ENCODE measurements around the gene DCLK3. TPM values are rescaled to one million over a fixed set of nuclear protein-coding genes. Genes with fewer than 3 reads are reported as not detected.

DCLK3 gene
- total RNA-seq, 1 experiment from 2014 or later = 1.4 TPM

DNA sequence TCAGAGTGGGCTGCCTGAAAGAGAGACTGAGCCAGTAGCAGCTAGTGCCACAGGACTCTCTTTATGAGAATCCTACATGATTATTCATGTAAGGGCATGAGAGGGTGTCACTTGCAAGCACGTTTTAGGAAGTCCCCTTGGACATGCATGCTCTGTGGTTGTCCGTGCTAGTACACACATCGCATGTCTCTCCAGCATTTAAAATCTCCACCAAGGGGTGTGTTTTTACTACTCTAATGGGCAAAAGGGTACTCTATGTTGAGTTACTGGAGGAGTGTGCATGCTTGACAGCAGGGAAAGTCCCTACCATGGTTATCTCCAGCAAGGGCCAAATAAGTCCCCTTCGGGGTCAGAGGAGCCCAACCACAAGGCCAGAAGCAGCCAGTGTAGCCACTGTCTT lies 70.7 kb downstream of the DCLK3 start:
- peaks cover 12 to 18% of the 10 kb centered on the region in 2 experiments; a peak in 4 of 5 replicates for H3K9me3 Mint-ChIP-seq
- no peaks in the 10 kb centered on the region for H3K23me2 ChIP-seq (ENCODE audit: insufficient read length, low read depth, low read length, poor library complexity, severe bottlenecking)
- no peak overlapping the region for H3K56ac ChIP-seq (ENCODE audit: insufficient read length, low read depth, low read length)
- no peak overlapping the region for H3K4me2 ChIP-seq (ENCODE audit: insufficient read depth, insufficient read length, low read length)
- no peak for DNase-seq
- H3K27me3 Mint-ChIP-seq (ENCODE audit: low read depth) = no peaks in the 10 kb centered on the region; the same call in 1 of the 2 replicates
- no peak overlapping the region for H4K8ac ChIP-seq (replicated peaks; ENCODE audit: insufficient read length, low read depth, low read length)
- no peak overlapping the region for H3K27ac ChIP-seq (ENCODE audit: insufficient read length, low read depth, low read length)
- no peak overlapping the region for H3K14ac ChIP-seq (ENCODE audit: insufficient read depth, low read length)
- no peak overlapping the region for H4K5ac ChIP-seq (ENCODE audit: insufficient read length, low read depth, low read length)
- no CpG with 5 or more reads among the region's 4 CpGs for WGBS (ENCODE audit: extremely low coverage, insufficient read length, low lambda C conversion rate)
- no peaks in the 10 kb centered on the region for H4K20me1 ChIP-seq (ENCODE audit: control insufficient read depth, insufficient read depth, insufficient read length)
- H3K79me1 ChIP-seq (ENCODE audit: insufficient read depth, low read depth, low read length, poor library complexity, severe bottlenecking) = no peaks in the 10 kb centered on the region
- no peak overlapping the region for H2BK12ac ChIP-seq (ENCODE audit: insufficient read length, low read depth, low read length)
- H3K4ac ChIP-seq (ENCODE audit: low read depth, low read length) = no peak overlapping the region
- no peak overlapping the region for H3K27ac Mint-ChIP-seq
- H2BK120ac ChIP-seq (ENCODE audit: low read depth, low read length, poor library complexity, severe bottlenecking) = no peak overlapping the region
- H2BK15ac ChIP-seq (ENCODE audit: low read depth, low read length) = no peak overlapping the region
- no peak overlapping the region for H2BK20ac ChIP-seq (ENCODE audit: low read depth, low read length, poor library complexity, severe bottlenecking)
- no peak overlapping the region for H2AK5ac ChIP-seq (ENCODE audit: insufficient read length, low read length)
- H3K27me3 ChIP-seq (ENCODE audit: insufficient read depth, low read length) = no peaks in the 10 kb centered on the region
- no peak overlapping the region for H3K18ac ChIP-seq (ENCODE audit: insufficient read length, low read depth, low read length)
- H2BK5ac ChIP-seq (ENCODE audit: insufficient read length, low read length) = no peak overlapping the region
- peaks cover 26 to 28% of the 10 kb centered on the region in 2 experiments for H3K4me1 Mint-ChIP-seq
- no peak overlapping the region for H4K91ac ChIP-seq (ENCODE audit: insufficient read length, low read depth, low read length)
- peaks cover 0 to 10% (median 4%) of the 10 kb centered on the region in 3 experiments; a peak in 6 of 7 replicates for H3K36me3 Mint-ChIP-seq (ENCODE audit: insufficient read depth in 1 of 3, low read depth in 3 of 3)
- H3K79me2 ChIP-seq (ENCODE audit: insufficient read depth, low read length) = no peaks in the 10 kb centered on the region
- H3K23ac ChIP-seq (ENCODE audit: insufficient read length, low read depth, low read length) = no peak overlapping the region
- no peak overlapping the region for H2AFZ ChIP-seq (ENCODE audit: low read length)
- no peaks in the 10 kb centered on the region; the same call in 1 of the 2 replicates for H3K4me1 ChIP-seq (ENCODE audit: insufficient read depth, low read length)
- TF ChIP-seq, protein P1, sequence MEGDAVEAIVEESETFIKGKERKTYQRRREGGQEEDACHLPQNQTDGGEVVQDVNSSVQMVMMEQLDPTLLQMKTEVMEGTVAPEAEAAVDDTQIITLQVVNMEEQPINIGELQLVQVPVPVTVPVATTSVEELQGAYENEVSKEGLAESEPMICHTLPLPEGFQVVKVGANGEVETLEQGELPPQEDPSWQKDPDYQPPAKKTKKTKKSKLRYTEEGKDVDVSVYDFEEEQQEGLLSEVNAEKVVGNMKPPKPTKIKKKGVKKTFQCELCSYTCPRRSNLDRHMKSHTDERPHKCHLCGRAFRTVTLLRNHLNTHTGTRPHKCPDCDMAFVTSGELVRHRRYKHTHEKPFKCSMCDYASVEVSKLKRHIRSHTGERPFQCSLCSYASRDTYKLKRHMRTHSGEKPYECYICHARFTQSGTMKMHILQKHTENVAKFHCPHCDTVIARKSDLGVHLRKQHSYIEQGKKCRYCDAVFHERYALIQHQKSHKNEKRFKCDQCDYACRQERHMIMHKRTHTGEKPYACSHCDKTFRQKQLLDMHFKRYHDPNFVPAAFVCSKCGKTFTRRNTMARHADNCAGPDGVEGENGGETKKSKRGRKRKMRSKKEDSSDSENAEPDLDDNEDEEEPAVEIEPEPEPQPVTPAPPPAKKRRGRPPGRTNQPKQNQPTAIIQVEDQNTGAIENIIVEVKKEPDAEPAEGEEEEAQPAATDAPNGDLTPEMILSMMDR (conservative IDR thresholded peaks at IDR 0.05) = no peak
- H3K9me3 ChIP-seq (ENCODE audit: control insufficient read depth, low read depth, low read length) = no peaks in the 10 kb centered on the region
- H3K9ac ChIP-seq (ENCODE audit: extremely low read depth, insufficient read length, low read length) = no peak overlapping the region
- H3K4me3 Mint-ChIP-seq = no peak overlapping the region
- no peak overlapping the region for H3T11ph ChIP-seq (ENCODE audit: low read length)

All from H9 (cell line).